CD4-positive, alpha-beta T cell treated with Interleukin-15 for 1 hour (primary cell): ENCODE measurements around the gene RAB19.
"Not testable (repeated sequence)": the region's sequence is repeated elsewhere in the genome, so short reads cannot be mapped to it uniquely, and the experiment has no call there.

Source experiments
- DNase-seq: peaks from one replicate; pipeline ENCODE4 v3.0.0-alpha.2; 2020

RAB19 gene

DNA sequence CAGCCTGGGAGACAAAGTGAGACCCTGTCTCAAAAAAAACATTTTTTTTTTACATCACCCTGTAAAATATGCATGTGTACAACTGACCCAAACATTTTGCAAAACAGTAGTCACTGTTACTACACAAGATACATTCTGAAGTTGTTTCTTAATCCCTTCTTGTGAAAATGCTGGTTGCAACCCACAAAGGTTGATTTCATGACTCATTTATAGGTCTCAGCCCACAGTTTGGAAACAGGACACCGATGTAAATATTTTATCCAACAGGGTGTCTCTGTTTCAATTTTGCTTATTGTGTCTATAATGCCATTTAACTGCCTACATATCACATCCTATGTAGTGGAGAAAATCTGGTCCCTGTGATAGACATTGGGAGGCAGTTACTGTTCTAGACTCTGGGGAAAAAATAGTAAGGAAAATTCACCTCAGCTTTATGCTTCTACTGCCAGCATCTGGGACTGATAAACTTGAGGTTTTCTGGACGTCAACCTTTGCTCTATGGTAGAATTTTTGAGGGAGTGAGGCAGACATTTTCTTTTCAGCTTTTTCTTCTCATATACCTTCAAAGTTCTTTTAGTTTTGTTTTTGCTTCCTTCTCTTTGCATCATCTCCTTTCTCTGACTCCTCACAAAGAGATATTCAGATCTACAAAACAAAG, 1.6 kb upstream of the RAB19 start:
- DNase-seq, result no peak

GRCh38 chr7:140404565-140405065, 757 bp downstream of the RAB19 start:
- no peak for DNase-seq

GRCh38 chr7:140415361-140415760, 11.5 kb downstream of the RAB19 start:
- no peak for DNase-seq

DNA sequence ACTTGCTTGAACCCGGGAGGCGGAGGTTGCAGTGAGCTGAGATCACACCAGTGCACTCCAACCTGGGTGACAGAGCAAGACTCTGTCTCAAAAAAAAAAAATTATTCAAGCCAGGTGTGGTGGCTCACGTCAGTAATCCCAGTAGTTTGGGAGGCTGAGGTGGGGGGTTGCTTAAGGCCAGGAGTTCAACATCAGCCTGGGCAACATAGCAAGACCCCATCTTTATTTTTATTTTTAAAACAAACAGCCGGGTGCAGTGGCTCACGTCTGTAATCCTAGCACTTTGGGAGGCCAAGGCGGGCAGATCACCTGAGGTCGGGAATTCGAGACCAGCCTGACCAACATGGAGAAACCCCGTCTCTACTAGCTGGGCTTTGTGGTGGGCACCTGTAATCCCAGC, 12.0 kb downstream of the RAB19 start:
- DNase-seq, result not testable (repeated sequence)

- DNase-seq, result no peak
These were observed 12.7 kb downstream of the RAB19 start for GRCh38 chr7:140416560-140416959.

GRCh38 chr7:140417456-140418155, 13.7 kb downstream of the RAB19 start:
- no peak for DNase-seq

GRCh38 chr7:140418156-140418472, 14.3 kb downstream of the RAB19 start:
- DNase-seq, result not testable (repeated sequence)

DNA sequence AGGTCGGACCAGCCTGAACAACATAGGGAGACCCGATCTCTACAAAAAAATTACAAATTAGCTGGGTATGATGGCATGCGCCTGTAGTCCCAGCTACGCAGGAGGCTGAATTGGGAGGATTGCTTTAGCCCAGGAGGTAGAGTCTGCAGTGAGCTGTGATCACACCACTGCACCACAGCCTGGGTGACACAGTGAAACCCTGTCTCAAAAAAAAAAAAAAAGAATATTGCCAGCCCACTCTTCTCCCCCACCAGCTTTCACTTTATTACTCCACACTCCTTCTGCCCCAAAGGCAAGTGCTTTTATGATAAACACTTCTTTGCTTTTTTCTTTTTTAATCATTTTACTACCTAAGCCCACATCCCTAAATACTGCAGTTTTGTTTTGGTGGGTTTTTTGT, 14.8 kb downstream of the RAB19 start:
- no peak for DNase-seq

- DNase-seq, result no peak
These were observed 17.7 kb downstream of the RAB19 start for GRCh38 chr7:140421521-140421920.

- DNase-seq, result no peak
These were observed 19.6 kb downstream of the RAB19 start for GRCh38 chr7:140423501-140423900.

GRCh38 chr7:140425718-140426117, 21.9 kb downstream of the RAB19 start:
- DNase-seq, result no peak

DNA sequence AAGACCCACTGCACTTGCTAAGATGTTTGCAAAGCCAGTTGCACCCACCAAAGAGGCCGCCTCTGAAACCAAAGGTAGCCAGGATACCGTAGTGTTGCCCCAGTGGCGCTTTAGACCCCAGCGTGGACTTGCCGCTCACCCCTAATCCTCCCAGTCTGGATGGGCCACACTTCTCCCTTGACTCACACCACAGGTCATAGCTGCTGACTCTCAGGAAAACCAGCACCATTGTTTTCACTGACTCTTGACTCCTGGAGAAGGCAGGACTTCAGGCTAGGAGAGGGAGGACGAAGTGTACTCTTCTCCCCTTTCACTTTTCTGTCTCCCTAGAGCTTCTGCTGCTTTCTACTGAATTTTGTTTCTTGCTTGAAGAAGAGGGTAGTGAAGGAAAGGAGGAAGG, 22.3 kb downstream of the RAB19 start:
- DNase-seq, result no peak

- no peak for DNase-seq
These were observed 29.5 kb downstream of the RAB19 start for GRCh38 chr7:140433396-140433795.

DNA sequence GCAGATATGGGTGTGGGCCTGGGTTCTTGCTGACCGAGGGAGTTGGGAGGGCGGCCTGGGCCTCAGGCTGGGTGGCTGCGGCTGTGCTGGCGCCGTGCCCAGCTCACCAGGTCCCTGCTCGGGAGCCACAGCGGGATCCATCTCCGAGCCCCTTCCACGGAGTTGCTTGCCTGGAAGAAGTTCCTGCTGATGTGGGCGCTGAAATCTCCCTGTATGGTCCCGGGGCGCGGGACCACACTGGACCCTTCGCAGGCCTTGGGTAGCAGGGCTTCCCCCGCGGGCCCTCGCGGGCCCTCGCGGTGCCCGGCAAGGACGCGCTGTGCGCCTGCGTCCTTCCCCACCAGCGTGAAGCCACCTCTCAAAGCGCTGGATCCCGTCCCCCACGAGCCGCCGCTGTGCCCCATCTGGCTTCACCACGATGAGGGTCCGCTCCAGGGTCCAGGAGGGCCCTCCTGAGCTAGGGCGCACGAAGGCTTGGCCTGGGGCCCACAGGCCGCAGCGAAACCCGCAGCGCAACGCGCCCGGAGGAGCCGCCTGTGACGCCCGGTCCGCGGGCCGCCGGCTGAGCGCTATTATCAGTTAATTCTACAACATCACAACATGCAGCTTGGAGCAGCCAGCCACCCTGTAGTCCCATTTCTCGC, 31.5 kb downstream of the RAB19 start:
- no peak for DNase-seq

DNA sequence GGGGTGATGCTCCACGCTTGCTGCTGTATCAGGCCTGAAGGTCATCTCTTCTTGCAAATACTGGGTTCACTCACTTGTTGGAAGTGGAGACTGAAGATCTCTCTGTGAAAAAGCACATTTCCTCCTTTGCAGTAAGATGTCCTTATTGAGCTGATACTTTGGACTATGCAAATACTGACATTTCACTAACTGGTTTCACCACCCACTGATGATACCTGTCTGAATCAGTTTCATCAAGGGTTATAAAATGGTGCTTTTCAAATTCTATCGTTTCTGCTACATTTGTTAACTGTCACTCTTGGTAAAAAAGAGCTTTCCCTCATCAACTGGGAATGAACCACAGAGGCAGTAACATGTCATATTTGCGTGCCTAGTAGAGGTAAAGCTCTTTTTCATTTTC, 35.5 kb downstream of the RAB19 start:
- no peak for DNase-seq

DNA sequence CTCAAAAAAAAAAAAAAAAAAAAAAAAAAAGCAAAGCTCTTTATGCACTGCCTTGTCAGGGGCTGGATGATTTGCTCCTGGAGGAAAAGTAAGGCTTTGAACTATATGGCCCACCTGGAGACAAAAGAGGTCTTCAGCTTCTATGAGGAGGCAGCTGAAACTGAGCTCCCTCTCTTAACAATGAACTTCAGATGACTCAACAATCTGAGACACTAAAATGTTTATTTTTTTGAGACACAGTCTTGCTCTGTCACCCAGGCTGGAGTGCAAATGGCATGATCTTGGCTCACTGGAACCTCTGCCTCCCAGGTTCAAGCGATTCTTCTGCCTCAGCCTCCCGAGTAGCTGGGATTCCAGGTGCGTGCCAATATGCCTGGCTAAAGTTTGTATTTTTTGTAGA, 36.7 kb downstream of the RAB19 start:
- no peak for DNase-seq

- DNase-seq, result no peak
These were observed 37.7 kb downstream of the RAB19 start for GRCh38 chr7:140441519-140441918.

DNA sequence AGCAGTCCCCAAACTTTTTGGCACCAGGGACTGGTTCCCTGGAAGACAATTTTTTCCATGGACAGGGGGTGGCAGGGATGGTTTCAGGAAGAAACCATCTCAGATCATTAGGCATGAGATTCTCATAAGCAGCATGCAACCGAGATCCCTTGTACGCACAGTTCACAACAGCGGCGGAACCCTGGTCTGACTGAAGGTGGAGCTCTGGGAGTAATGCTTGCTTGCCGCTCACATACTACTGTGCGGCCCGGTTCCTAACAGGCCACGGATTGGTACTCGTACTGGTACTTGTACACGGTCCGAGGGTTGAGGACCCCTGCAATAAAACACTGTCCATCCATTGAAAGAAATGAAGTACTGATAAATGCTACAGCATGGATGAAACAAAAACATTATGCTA, 42.6 kb downstream of the RAB19 start:
- no peak for DNase-seq

DNA sequence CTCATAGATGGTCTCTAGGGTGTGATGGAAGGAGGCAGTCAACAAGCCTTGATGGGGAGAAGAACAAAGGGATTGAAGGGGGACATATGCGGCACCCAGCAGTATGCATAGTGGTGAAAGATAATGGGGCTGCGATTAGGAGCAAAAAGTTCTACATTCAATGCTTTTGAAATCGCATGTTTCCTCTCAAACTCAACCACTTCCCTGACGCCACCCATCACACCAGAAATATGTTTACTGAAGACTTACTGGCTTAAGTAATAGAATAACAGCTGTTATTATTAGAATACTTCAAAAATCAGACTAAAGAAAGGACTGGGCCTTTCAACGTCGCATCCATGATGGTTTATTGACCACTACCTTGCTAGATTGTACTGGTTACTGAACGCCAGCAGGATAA, 44.0 kb downstream of the RAB19 start:
- DNase-seq, result no peak

DNA sequence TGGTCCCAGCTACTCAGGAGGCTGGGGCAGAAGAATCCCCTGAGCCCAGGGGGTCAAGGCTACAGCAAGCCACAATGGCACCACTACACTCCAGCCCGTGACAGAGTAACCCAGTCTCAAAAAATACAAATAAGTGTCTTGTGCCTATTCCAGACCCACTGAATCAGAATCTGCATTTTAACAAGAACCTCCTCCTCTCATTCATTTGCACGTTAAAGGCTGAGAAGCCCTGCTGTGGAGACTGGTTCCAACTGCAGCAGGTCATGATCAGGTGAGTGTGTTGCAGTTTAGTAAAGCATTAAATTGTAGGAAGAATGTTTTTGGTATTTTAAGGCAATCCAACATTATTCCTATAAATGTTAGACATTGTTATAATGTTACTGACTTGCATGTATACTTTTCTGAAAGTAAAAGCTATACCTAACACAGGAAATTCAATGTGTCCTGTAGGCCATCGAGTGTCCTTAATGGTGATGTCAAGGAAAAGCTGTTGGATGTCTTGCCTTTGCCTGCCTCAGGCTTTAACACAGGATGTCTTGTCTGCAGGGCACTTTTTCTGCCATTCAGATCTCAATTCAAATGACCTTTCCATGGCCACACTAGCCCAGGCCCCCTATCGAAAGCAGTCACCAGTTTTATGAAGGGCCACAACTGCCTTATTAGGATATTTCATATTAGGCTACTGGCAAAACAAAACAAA, 45.1 kb downstream of the RAB19 start:
- no peak for DNase-seq

DNA sequence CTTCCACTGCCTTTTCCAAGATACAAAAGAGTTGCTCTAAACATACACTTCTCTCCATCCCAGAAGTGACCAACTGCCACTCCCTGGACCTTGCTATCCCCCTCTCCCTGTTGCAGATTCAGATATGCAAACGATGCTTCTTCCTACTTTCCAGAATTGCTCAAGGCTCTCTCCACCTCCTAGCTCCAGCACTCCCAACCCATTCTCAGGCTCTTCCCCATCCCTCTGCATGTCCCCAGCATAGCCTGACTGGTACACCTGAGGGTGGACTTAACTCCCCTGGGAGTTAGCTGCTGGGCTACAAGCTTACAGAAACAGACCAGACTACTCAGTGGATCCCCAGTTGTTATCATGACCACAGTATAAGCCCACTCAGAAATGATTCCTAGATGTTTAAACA, 47.9 kb downstream of the RAB19 start:
- DNase-seq, result no peak

- no peak for DNase-seq
These were observed 49.4 kb downstream of the RAB19 start for GRCh38 chr7:140453273-140453672.

DNA sequence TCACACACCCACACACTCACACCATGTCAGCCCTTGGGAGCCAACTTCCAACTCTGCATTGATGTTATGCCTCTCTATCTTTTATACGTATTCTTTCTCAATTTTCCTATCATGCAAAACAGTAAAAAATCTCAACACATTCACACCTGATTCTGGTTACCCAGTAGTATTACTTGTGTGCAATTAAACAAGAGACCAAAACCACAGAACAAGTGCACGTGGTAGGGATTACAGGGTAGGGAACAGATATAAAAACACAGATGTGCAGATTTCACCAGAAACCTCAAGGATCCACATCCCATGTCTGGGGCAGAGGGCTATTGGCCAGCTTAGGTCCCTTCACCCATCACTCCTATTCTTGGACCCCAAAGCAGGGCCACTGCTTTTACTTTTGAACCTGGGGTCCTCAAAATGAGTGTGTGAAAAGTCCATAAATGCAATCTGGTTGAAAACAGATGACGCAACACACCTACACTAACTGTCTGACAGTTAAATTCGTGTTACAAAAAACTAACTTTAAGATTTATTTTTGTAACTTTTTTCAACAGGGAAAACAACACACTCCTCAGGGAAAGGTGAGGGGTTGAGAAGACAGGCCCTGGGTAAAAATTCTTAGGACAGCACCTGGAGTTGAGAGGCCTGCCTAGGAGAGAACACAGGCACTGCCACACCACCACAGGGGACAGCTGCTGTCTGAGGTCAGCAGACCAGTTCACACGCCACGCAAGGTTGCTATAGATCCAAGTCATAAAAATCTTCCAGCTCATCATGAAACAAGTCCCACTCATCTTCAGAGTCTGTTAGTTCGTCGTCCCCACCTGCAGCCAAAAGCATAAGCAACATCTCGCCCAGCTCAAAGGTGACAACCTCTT, 50.2 kb downstream of the RAB19 start:
- DNase-seq, result not testable (repeated sequence)
